NCI-H1092 treated with DMSO at 0.1 percent for 48 hours (cell line): Measurements from ENCODE around the gene MAPK4.
"Not testable (repeated sequence)": the region's sequence is repeated elsewhere in the genome, so short reads cannot be mapped to it uniquely, and the experiment has no call there.

Source experiments
- DNase-seq: peaks from one replicate; lab custom pipeline; 2025; lab: John Stamatoyannopoulos, UW

Gene MAPK4

GRCh38 chr18:50750546-50750945, 190.7 kb downstream of the MAPK4 start:
- no peak for DNase-seq

GRCh38 chr18:50751490-50751889, 191.6 kb downstream of the MAPK4 start:
- DNase-seq, result no peak

GRCh38 chr18:50751947-50752346, 192.1 kb downstream of the MAPK4 start:
- DNase-seq, result peak; percentile 7

GRCh38 chr18:50753311-50753710, 193.4 kb downstream of the MAPK4 start:
- DNase-seq, result no peak

- DNase-seq, result no peak
Measured at GRCh38 chr18:50754297-50754696, 194.4 kb downstream of the MAPK4 start.

GRCh38 chr18:50757358-50757757, 197.5 kb downstream of the MAPK4 start:
- DNase-seq, result no peak

- no peak for DNase-seq
Measured at GRCh38 chr18:50769463-50769862, 209.6 kb downstream of the MAPK4 start.

GRCh38 chr18:50775207-50775606, 215.3 kb downstream of the MAPK4 start:
- DNase-seq, result no peak

GRCh38 chr18:50775726-50776125, 215.8 kb downstream of the MAPK4 start:
- no peak for DNase-seq

- no peak for DNase-seq
Measured at GRCh38 chr18:50776383-50776782, 216.5 kb downstream of the MAPK4 start.

- not testable (repeated sequence) for DNase-seq
Measured at GRCh38 chr18:50779021-50779420, 219.1 kb downstream of the MAPK4 start.
